ENCODE measurements around the gene ENOX1. TPM values are rescaled to one million over a fixed set of nuclear protein-coding genes. Genes with fewer than 3 reads are reported as not detected.

The ENOX1 gene
- total and polyA plus RNA-seq, 2 donors (not counting 3 experiments of a cell fraction or from before 2014, with no cell fraction given) = 0.17 to 0.97 TPM

DNA sequence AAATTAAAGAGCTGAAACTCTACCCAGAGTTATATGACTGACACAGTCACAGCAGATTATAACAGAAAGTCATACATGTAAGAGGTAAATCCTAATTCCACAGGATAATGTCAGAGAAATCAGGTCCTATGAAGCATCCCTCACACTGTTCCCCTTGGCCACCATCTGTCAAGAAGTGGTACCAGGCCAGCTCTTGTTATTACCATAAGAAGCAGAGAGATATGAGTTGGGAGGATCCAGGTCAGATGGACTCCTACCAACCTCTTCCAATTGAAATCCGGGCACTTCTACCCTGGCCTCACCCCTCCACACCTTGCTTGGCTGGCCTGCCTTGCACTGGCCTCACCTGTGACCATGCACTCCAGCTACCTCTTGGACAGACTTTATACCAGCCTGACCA is 410.2 kb downstream of the ENOX1 start:
- Histone ChIP-seq H3K9ac (replicated peaks; ENCODE audit: extremely low read depth, insufficient read depth, low read length) (no peak overlapping the region), H3K27ac (ENCODE audit: insufficient read depth, low read depth, low read length) (no peak overlapping the region), H3K9me3 (replicated peaks; ENCODE audit: control insufficient read depth, insufficient read depth, low read length) (no peaks in the 10 kb centered on the region), H3K4me2 (ENCODE audit: insufficient read depth, low read length) (no peak overlapping the region), H3K27me3 (ENCODE audit: control insufficient read depth in 2 of 2, insufficient read depth in 2 of 2, low read length in 2 of 2) (no peaks in the 10 kb centered on the region), H3K4me1 (ENCODE audit: control insufficient read depth, extremely low read depth, insufficient read depth, low read length) (peaks cover 20% of the 10 kb centered on the region), H2AFZ (ENCODE audit: low read depth, low read length) (no peak overlapping the region), H3K9me1 (replicated peaks; ENCODE audit: control insufficient read depth, extremely low read depth, insufficient read depth, low read length) (no peaks in the 10 kb centered on the region), H4K20me1 (replicated peaks; ENCODE audit: control insufficient read depth, extremely low read depth, insufficient read depth, low read length) (no peaks in the 10 kb centered on the region), H3K79me2 (ENCODE audit: control insufficient read depth, insufficient read depth, low read length) (no peaks in the 10 kb centered on the region), H3K36me3 (ENCODE audit: control insufficient read depth in 2 of 2, extremely low read depth in 1 of 2, insufficient read depth in 2 of 2, low read length in 2 of 2) (no peaks in the 10 kb centered on the region), H3K4me3 (replicated peaks in 1 of 3; ENCODE audit: insufficient read depth in 1 of 3, low read depth in 1 of 3, low read length in 3 of 3) (no peak overlapping the region)
- POLR2A ChIA-PET = no interaction called here
- FAIRE-seq (no peak), DNase-seq (ENCODE audit: low read depth, low spot score) (no peak)
- CTCF ChIA-PET = no interaction called here
- intact Hi-C loops (cut with micrococcal nuclease) = no loop called here
- dilution Hi-C loops (cut with MboI; ENCODE audit: extremely low pct_ligation_motif_present, low sequenced_read_pairs) = no loop called here
- TF ChIP-seq GATA2 (IDR thresholded peaks at IDR 0.05; ENCODE audit: insufficient read depth, insufficient read length, low read depth, low read length) (no peak), POLR2AphosphoS5 (IDR thresholded peaks at IDR 0.05; ENCODE audit: insufficient read depth, low read depth, low read length) (no peak), EZH2 (IDR thresholded peaks at IDR 0.05; ENCODE audit: borderline replicate concordance, low read depth, low read length, severe bottlenecking) (no peak), JUN (IDR thresholded peaks at IDR 0.05; ENCODE audit: borderline replicate concordance, insufficient read depth, insufficient read length, low read depth) (no peak), FOS (IDR thresholded peaks at IDR 0.05; ENCODE audit: borderline replicate concordance, insufficient read depth, low read length) (no peak), MYC (IDR thresholded peaks at IDR 0.05; ENCODE audit: low read depth, low read length) (no peak), POLR2A (IDR thresholded peaks at IDR 0.05; ENCODE audit: low read depth, low read length) (no peak)
- TF ChIP-seq, protein P1, sequence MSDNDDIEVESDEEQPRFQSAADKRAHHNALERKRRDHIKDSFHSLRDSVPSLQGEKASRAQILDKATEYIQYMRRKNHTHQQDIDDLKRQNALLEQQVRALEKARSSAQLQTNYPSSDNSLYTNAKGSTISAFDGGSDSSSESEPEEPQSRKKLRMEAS (IDR thresholded peaks at IDR 0.05; ENCODE audit: insufficient read depth, insufficient read length) = no peak
- TF ChIP-seq, protein P2, sequence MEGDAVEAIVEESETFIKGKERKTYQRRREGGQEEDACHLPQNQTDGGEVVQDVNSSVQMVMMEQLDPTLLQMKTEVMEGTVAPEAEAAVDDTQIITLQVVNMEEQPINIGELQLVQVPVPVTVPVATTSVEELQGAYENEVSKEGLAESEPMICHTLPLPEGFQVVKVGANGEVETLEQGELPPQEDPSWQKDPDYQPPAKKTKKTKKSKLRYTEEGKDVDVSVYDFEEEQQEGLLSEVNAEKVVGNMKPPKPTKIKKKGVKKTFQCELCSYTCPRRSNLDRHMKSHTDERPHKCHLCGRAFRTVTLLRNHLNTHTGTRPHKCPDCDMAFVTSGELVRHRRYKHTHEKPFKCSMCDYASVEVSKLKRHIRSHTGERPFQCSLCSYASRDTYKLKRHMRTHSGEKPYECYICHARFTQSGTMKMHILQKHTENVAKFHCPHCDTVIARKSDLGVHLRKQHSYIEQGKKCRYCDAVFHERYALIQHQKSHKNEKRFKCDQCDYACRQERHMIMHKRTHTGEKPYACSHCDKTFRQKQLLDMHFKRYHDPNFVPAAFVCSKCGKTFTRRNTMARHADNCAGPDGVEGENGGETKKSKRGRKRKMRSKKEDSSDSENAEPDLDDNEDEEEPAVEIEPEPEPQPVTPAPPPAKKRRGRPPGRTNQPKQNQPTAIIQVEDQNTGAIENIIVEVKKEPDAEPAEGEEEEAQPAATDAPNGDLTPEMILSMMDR (IDR thresholded peaks at IDR 0.05; ENCODE audit: extremely low read depth in 1 of 2, insufficient read depth in 1 of 2, low read depth in 1 of 2, low read length in 2 of 2) = no peak
- no TSS peak for BruUV-seq (replicated peaks)
